SU-DHL-6 (cell line): ENCODE data around the gene SGSM1.

Experiments used
- EZH2phosphoT487 ChIP-seq: fragments of 200-600 bp; sonication (generic), shearing (Covaris generic); conservative IDR thresholded peaks from 2 replicates; pipeline ENCODE4 v1.6.1; 2018; ENCODE audit warnings: mild to moderate bottlenecking, antibody characterized with exemption, low read length, moderate library complexity, mixed read lengths
- TF ChIP-seq, protein P1 (sequence below): fragments of 200-600 bp; sonication (generic); IDR thresholded peaks from one replicate; pipeline ENCODE4 v1.5.1; 2017; ENCODE audit warnings: antibody characterized with exemption, mild to moderate bottlenecking, low read length, moderate library complexity; ENCODE audit not compliant: insufficient read depth, poor library complexity, severe bottlenecking

DNA sequence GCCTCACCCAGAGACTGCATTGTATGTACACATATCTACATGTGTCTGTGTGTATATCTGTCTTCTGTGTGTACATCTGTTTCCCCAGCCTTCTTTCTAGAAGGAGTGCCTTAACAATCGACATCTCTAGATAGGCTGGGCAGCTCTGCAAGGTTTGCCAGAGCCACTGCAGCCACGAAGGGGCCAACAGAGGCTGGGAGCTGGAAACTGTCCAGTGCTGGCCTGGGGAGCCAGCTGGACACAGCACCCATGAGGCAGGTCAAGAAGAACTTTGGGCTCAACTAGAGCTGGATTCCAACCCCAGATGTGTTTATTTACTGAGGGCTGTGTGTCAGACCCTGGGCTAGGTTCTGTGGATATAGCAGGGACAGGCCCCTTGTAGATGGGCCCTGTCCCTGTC, 3.3 kb downstream of the SGSM1 start:
- TF ChIP-seq, protein P1, sequence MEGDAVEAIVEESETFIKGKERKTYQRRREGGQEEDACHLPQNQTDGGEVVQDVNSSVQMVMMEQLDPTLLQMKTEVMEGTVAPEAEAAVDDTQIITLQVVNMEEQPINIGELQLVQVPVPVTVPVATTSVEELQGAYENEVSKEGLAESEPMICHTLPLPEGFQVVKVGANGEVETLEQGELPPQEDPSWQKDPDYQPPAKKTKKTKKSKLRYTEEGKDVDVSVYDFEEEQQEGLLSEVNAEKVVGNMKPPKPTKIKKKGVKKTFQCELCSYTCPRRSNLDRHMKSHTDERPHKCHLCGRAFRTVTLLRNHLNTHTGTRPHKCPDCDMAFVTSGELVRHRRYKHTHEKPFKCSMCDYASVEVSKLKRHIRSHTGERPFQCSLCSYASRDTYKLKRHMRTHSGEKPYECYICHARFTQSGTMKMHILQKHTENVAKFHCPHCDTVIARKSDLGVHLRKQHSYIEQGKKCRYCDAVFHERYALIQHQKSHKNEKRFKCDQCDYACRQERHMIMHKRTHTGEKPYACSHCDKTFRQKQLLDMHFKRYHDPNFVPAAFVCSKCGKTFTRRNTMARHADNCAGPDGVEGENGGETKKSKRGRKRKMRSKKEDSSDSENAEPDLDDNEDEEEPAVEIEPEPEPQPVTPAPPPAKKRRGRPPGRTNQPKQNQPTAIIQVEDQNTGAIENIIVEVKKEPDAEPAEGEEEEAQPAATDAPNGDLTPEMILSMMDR: no peak
- no peak for TF ChIP-seq EZH2phosphoT487
